Ureter (tissue), 1 donor: ENCODE data around the gene MICAL3. TPM values are rescaled to one million over a fixed set of nuclear protein-coding genes. Genes with fewer than 3 reads are reported as not detected.

Experiments
- DNase-seq: peaks from one replicate; pipeline ENCODE4 v3.0.0-alpha.2; 2020; ENCODE audit warnings: low spot score
- total RNA-seq: library from RNA; stranded (reverse); gene quantifications from one replicate; pipeline ENCODE4 v1.2.4, GENCODE V29; 2023
- donor health status: DM: yes; HTN: yes; CAD: no.

MICAL3 gene
- total RNA-seq, 1 donor from 2014 or later = 67.1 TPM

DNA sequence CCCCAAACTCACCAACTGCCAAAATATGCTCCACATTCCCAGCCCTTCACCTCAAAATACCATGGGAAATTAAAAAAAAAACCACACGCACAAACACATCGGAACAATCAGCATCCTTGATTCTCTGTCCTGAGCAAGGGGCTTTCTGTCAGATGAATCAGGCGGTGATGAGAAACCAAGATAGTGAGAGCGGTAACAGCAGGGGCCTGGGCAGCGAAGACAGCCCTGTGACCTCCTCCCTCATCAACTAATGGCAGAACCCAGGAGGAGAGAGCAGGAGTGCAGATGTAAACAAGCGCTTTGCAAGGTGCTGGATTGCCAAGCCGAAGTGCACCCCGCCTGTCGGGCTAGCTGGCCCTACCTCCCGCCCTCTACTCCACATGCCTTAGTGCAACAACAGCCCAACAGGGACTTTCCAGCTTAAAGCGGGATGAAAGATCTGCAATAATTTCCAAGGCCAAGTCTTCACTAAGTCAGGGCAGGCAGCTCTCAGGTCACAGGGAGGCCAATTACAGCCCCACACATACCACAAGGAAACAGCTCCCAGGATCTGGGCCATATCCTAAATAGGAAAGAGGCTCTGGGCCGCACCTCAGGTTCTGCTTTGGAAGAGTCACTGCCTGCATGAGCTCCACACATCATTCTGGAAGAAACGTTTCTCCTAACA is 177.9 kb downstream of the MICAL3 start:
- DNase-seq = no peak

DNA sequence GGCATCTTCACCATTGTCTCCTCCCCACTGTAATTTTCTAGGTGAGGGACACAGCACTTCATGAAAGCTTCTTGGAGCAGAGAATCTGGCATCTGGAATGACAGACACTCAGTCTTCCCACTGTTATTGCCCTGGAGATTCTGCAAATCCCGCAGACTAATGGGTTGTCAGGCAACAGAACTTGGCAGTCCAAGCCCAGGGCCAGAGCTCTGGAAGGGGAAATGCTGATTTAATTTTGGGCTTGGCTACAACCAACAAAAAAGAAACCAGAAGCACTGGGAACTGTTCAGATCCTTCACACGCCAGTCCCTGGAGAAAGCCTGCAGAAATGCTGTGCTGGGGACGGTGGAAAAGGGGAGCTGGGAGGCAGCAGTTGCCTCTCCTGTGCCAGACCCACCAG is 178.6 kb downstream of the MICAL3 start:
- no peak for DNase-seq

DNA sequence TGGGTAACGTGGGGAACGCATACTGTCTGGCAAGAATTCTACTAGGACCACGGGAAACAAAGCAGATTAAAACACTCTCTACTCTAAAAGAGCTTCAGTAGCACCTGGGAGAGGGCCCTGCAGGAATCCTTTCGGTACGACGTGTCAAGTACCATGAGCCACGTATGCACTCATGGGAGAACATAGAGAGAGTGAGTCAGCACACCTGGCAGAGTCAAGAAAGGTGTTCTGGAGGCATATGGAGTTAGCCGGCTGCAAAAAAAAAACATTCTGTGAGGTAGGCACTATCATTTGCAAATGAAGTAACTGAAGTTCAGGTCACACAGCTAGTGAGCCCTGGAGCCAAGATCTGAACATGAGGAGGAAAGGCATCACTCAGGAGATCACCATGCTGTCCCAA is 179.0 kb downstream of the MICAL3 start:
- DNase-seq = no peak

DNA sequence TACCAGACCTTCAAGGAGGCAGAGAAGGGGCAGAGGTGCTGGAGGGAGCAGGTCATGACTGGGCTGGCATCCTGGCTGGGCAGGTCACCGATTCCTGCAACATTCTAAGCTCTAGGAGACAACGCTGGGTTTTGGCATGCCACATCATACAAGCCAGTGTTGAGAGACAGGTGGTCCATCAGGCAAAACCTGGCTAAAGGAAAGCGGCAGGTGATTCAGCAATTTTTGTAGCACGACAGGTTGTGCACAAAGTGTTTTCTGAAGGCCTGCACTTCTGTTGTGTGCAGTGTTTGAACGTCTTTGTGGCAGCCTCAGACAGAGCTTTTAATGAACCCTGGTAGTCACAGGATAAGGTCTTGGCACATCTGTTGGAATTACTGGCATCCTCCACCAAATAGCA is 180.2 kb downstream of the MICAL3 start:
- DNase-seq = no peak

DNA sequence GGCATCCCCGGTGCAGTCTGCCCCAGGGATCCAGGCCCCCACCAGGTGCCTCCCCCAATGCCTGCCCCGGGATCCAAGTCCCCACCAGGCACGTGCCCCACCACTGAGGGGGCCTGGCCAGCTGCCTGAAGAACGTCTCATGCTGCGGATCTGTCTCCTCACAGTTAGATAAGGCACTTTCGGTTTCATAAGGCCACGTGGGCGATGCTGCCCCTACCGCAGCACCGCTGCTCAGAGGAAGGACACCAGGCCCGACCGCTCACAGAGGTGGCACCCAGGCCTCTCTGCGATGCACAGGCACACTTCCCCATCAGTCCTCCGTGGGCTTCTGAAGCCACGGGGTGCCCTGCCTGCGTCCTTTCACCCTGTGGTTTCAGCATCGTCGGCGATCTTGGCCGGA is 182.0 kb downstream of the MICAL3 start:
- no peak for DNase-seq

DNA sequence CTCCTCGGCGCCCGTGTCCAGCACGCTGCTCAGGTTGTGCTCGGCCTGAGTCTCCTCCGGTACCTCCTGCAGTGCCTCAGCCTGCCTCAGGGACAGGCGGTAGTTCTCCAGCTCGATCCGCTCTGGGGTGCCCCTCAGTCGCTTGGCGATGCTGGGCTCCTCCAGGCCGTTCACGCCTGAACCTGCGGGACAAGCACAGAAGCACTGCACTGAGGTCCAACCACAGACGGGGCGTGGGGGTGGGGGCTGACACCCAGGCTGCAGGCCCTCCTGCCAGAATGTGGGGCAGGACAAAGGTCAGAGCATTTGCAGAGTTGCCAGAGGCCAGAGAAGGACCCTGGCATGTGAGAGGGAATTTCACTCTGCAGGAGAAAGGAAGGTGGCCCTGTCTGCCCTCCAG is 182.5 kb downstream of the MICAL3 start:
- DNase-seq = no peak

DNA sequence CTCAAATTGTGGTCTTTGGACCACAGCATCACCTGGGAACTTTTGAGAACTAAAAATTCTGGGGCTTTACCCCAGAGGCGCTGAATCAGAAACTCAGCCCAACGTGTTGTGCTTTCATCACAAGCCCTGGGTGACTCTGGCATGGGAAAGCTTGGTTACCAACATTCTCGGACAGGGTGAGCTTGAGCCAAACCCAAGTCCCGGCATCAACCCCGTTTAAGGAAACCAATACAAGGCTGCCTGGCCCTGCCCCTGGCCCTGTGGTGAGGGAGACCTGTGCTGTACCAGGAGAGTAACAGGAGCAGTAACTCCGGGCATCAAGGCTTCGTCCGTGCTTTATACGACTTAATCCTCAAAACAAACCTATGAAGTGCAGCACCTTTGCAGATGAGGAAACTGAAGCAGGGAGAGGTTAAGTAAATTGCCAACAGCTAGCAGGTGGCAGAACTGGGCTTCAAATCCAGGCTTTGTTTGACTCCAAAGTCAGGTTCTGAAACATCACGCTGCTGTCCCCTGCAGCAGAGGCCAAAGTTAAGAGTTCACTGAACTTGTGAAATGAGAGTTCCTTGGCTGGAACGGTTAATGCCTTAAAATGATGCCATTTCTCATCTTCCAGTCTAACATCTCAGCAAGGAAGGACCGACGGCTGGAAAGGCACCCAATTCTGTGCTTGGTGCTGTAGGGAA is 186.0 kb downstream of the MICAL3 start:
- no peak for DNase-seq

DNA sequence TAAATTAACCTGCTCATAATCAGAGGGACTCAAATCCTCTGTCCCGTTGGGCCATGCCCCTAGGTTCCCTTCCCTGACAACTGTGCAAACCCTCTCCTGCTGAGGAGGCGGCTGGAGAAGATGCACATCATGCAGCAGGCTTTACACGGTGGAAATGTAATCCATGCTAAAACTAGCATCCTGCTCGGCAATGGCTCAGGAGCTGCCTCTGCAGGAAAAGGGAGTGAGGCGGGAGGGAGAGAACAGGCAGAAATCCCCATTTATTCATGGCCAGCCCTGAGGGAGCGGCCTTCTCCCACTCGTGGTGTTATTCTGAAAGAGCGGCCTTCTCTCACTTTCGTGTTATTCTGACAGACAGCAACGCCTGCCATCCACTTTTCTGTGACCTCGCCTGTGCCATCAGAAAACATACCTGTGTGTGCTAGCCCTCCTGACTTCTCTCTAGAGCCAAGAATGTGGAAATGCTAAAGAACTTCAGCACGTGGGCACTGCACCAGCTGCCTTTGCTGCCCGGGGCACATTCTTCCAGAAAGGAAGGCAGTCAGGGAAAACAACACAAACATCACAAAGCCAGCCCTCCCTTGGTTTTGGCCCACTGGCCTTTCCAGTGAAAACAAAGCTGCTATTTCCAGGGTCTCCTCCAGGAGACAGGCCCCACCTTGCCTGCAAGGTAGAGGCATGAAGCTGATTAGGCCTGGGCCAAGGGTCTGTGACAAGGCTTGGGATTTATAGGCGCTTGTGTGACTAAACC is 187.2 kb downstream of the MICAL3 start:
- no peak for DNase-seq

DNA sequence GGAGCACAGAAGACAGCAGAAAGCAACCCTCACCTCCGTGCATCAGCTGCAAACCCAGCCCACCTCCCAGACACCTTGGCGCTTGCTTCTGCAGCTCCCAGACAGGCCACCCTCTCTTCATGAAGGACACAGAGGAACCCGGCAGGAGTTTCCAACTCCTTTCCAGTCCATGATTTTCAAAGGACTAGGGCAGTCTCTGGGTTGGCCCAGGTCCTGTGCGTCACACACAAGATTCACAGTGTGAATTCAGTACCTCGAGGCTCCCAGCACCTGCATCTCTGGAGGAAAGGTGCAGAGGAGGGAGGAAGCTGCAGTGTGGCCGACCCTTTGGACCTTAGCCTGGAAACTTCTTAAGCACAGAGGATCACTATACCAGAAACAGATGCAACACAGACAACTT is 189.1 kb downstream of the MICAL3 start:
- DNase-seq = no peak

DNA sequence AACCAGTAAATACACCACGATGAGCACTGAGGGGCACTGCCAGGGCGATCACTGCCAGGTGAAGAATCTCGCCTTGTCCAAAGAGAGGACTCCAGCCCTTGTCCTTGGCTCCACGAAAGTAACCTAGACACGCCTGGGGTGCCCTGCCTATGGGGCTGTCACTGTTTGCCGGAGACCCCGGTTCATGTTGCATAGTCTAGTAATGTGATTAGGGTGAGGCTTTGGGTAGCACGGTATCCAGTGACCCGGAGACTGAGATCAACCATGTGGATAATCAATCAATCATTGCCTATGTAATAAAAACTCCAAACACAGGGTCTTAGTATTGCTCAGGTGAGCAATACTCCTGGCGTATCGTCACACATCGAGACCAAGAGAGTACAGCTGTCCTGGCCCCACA is 190.9 kb downstream of the MICAL3 start:
- DNase-seq = no peak

DNA sequence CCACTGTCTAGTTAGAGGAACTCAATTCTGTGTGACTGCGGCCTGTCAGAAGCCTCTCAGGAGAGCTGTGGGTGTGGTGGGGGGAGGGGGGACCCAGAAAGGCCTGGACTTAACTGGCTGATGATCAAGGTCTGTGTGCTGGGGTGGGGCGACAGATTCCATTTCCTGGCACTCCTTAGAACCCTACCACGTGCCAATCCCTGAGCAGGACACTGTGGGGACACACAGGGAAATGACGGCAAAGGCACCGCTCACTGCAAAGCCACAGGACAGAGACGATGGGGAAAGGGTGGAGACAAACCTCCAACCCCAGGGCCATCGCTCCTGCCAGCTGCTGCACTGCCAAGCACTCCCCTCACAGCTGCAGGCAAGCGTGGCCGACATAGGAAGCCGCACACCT is 191.7 kb downstream of the MICAL3 start:
- no peak for DNase-seq

DNA sequence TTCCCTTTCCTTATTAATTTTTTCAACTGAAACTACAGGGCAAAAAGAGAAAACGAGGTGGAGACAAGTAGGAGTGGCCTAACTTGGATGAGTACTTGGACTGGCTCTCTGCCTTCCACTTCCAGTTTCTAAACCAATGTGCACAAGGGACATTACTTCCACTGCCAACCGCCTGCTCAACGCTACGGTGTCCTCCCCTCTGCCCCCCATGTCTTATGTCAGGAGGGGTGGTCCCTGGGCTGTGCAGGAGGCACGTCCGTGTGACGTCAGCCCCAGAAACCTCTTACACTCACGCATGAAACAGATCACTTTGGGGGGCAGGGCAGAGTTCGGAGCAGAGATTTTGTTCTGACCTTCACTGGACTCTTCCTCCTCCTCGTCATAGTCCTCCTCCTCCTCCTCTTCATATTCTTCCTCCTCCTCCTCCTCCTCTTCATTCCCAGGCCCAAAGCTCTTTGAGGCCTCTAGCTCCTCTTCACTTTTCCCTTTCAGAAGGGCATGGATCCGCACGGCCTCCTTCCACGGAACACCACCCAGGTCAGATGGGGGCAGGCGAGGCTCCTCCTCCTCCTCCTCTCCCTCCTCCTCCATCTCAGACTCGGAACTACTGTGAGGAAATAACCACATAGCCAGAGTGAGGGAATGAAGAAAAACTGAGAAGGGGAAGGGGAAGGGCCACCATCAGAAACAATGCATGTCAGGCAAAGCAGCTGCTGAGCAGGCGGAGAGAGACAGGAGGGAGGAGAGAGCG is 192.7 kb downstream of the MICAL3 start:
- DNase-seq = no peak

DNA sequence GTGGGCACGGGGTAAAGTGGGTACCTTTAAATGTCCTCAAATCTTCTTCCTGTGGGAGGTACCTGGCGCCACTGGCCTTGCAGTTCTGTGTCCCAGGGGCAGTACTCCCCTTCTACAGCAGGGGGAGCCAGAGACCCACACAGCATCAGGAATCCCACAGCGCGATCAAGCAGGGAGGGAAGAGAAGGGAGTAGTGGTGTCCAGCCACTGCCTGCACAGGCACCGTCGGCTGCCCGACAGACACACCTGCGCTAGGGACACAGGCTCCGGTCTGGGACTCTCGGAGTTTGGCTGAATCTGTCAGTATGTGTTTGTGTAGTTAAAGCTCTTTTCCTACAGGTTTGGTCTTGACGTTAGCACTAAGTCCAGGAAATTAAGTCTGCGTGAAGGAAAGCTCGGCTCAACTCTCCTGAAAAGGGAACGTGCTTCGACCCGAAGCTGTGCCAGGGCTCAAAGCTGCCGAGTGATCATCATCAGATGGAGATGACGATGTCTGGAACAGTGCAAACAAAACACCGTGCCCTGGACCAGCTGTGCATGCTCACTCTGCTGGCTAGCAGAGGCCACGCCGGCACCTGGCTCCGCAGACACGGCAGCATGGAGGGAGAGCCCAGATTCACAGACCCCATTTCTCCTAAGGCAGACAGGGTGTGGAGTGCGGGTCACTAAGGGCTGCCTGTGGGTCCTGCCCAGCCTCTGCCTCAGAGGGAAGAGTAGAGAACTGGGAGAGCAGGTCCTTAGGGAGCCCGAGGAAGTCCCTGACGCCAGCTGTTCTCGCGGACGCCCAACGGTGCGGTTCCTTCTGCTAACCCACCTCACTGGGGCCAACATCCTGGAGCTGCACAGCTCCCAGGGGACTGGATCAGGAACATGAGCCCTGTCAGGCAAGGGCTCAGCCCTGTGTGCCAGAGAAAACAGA is 194.1 kb downstream of the MICAL3 start:
- DNase-seq = peak; percentile 91

DNA sequence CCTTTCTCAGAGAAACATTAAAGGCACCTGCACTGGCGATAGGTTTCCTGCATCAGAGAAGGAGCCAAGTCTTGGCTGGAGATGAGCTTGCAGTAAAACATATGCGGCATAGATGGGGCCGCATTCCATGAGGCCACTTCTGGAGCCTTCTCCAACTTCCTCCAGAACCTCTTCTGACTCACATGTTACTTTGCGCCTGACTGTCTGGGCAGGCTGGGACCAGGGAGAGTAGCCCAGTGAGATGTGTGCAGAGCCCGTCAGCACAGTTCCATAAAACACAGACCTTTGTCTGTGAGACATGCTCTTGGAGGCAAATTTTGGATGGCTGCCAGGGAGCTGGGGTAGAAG is 194.7 kb downstream of the MICAL3 start:
- no peak for DNase-seq

DNA sequence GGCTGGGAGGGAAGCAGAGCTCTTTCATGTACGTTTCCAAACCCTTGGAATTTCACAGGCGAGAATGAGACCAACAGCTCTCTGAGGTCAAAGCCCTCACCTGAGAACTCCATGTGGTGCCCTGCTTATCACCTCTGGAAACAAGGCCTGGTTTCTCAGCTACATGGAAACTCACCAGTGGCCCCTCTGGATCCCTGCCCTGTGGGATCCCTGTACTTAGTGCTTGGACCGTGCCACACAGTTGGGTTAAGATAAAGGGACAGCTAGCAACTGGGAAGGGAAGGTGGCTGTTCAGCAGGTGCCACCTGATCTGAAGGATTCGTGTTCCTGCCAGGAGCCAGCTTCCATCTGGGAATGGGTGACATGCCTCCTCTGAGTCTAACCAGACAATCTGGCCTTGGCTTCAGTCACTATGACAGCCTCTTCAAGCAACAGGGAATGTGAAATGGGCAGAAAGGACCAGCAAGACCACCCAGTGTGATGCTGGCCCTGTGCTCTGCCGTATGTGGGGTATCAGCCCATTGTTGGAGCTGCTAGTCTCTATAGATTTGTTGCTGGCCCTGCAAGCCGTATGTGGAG is 195.8 kb downstream of the MICAL3 start:
- no peak for DNase-seq

DNA sequence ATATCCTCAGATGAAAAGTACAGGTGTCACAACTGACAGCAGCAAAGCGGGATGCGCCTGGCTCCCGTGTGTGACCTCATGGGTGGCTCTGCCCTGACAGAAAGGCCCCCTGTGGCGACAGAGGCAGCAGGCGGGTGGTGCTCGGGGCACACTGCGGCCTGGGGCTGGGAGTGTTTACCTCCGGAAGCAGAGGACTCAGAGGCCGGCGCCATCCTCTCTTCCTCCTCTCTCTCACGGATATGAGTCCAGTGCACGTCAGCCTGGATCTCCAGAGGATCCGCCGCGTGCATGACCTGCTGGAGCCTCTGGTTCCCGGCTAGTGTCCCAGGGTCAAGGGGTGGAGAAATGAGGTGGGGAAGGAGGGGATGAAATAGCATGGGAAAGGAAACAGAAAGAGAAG is 196.9 kb downstream of the MICAL3 start:
- no peak for DNase-seq

DNA sequence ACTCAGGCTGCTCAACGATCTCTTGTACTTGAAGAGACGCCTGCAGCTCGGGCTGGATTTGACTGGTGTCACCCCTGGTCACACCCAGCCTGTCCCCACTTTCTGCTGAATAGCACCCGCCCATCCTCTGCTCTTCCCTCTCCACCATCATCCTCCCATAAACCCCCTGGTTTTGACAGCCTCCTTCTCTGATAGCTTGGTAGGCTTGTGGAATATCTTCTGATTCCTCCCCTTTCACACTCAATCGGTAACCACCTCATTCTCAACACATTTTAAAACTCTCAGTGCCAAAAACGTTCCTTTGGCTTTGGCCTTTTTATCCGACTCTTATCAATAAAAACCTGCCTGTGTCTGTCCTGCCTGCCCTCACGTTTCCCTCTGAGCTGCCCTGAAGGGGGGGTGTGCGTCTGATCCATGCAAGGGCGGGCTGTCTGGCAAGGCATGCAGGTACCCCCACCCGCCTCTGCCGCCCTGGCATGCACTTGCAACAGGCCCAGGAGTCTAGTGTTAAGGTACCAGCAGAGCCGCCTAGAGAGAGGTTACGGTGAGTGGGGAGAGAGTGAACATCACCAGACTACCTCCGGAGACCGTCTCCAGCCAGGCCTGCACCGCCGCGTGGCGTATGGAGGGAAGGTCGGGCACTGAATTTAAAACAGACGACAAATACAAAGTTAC is 198.3 kb downstream of the MICAL3 start:
- no peak for DNase-seq

DNA sequence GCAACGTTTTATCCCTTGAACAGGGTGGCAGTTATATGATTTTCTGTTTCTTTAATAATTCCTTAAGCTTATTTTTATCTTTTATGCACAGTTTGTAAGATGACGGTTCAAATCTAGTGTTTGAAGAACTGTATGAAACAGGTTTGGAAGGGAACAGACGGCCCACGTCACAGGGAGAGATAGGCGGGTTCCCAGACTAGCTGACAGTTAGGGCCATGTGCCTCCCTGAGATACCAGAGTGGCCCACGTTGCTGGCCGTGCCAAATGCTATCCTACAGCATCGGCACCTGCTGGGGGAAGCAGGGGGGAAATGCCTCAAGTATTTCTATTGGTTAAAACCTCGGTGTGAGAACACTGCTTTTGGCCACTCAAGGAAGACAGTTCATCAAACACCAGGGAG is 199.9 kb downstream of the MICAL3 start:
- no peak for DNase-seq

DNA sequence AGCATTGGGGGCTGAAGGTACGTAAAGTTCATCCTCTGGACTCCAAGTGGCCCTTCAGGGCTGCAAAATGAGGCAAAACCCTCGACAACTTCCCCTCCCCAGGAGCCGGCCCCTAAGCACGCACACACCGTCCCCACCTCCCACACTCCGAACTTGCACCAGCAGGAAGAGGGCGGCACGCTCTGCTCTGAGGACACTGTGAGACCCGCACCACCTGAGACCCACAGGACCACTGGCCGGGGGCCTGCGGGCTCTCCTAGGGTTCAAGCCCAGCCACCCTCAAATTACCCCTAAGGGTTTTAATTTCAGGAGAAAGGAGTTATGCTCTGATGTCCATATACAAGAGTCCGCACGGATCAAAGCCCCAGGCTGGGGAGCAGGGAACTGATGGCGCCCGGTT is 200.4 kb downstream of the MICAL3 start:
- DNase-seq = no peak

DNA sequence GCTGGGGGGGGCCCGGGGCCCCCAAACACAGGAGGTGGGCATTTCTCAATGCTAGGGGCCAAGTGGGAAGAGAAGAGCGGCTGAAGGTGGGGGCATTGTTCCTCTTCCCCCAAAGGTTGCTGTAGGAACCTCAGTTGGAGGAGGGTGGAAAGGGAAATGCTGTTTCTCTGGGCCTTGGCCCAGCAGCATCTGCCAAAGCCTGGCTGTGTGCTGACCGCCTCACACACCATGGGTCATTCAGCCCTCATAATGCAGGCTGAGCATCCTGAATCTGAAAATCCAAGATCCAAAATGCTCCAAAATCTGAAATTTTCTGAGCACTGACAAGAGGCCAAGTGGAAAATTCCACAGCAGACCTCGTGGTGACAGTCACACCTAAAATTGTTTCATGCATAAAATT is 201.1 kb downstream of the MICAL3 start:
- no peak for DNase-seq
